Activated T-helper 1 cell treated with Interleukin-2 at 50 U/mL for 16 hours (primary cell): ENCODE data around the gene SMYD3.
"Not testable (repeated sequence)": the region's sequence is repeated elsewhere in the genome, so short reads cannot be mapped to it uniquely, and the experiment has no call there.

ENCODE experiments used
- DNase-seq: peaks from one replicate; pipeline ENCODE4 v3.0.0-alpha.2; 2020; ENCODE audit warnings: low read depth

The SMYD3 gene

GRCh38 chr1:245715970-245716369, 791.1 kb downstream of the SMYD3 start:
- DNase-seq = no peak

- DNase-seq = no peak
These were observed 791.8 kb downstream of the SMYD3 start for GRCh38 chr1:245715291-245715701.

- not testable (repeated sequence) for DNase-seq
These were observed 793.1 kb downstream of the SMYD3 start for GRCh38 chr1:245714027-245714426.

GRCh38 chr1:245710961-245711903, 795.8 kb downstream of the SMYD3 start:
- DNase-seq = no peak

- no peak for DNase-seq
These were observed 799.1 kb downstream of the SMYD3 start for GRCh38 chr1:245707941-245708340.

GRCh38 chr1:245704765-245705164, 802.3 kb downstream of the SMYD3 start:
- no peak for DNase-seq

GRCh38 chr1:245704341-245704740, 802.7 kb downstream of the SMYD3 start:
- no peak for DNase-seq

- no peak for DNase-seq
These were observed 804.7 kb downstream of the SMYD3 start for GRCh38 chr1:245702346-245702745.

GRCh38 chr1:245701631-245702030, 805.4 kb downstream of the SMYD3 start:
- no peak for DNase-seq

- no peak for DNase-seq
These were observed 806.4 kb downstream of the SMYD3 start for GRCh38 chr1:245700631-245701030.
